A673 (cell line): Measurements from ENCODE around the gene WASF2.

ENCODE experiments used
- CTCF ChIP-seq: fragments of 300-800, 200-600 bp; sonication (generic); conservative IDR thresholded peaks from 2 replicates; pipeline ENCODE4 v1.5.1; 2017; ENCODE audit warnings: low read depth, mild to moderate bottlenecking, antibody characterized with exemption, low read length, moderate library complexity, mixed read lengths
- EZH2 ChIP-seq: fragments of 200-600 bp; sonication (generic); IDR thresholded peaks from 2 replicates; pipeline ENCODE4 v1.6.1; 2017; ENCODE audit warnings: borderline replicate concordance, low read depth, mild to moderate bottlenecking, mixed read lengths, antibody characterized with exemption, low read length; ENCODE audit not compliant: poor library complexity, severe bottlenecking

GRCh38 chr1:27489501-27489972, 430 bp downstream of the WASF2 start:
- TF ChIP-seq CTCF = no peak
- no peak for TF ChIP-seq EZH2
